ENCODE data around the gene PAQR6.

GRCh38 chr1:156198831-156199349 is 49.0 kb downstream of the PAQR6 start:
- TF ChIP-seq CTCF (IDR thresholded peaks at IDR 0.05) (no peak), POLR2A (IDR thresholded peaks at IDR 0.05) (no peak)
